H9 (cell line): ENCODE measurements around the gene ABCA4. TPM values are rescaled to one million over a fixed set of nuclear protein-coding genes. Genes with fewer than 3 reads are reported as not detected.

Source experiments
- DNase-seq: peaks from one replicate; pipeline ENCODE4 v3.0.0-alpha.2; 2017
- H2AFZ ChIP-seq: one replicate; pipeline ENCODE4 v1.6.1; 2013; ENCODE audit warnings: mild to moderate bottlenecking, low read length, control low read depth, moderate library complexity
- H2AK5ac ChIP-seq: 2 replicates; pipeline ENCODE4 v1.6.1; 2013; ENCODE audit warnings: low read length, control low read depth, mixed read lengths; ENCODE audit not compliant: insufficient read length
- H2BK120ac ChIP-seq: one replicate; pipeline ENCODE4 v1.6.1; 2013; ENCODE audit warnings: low read depth, mild to moderate bottlenecking, low read length, control low read depth, inconsistent platforms; ENCODE audit not compliant: poor library complexity, severe bottlenecking
- H2BK12ac ChIP-seq: 2 replicates; pipeline ENCODE4 v1.6.1; 2013; ENCODE audit warnings: low read length, control low read depth, mixed read lengths, low read depth; ENCODE audit not compliant: insufficient read length
- H2BK15ac ChIP-seq: 2 replicates; pipeline ENCODE4 v1.6.1; 2013; ENCODE audit warnings: low read depth, low read length, control low read depth
- H2BK20ac ChIP-seq: one replicate; pipeline ENCODE4 v1.6.1; 2013; ENCODE audit warnings: low read depth, mild to moderate bottlenecking, low read length, control low read depth, inconsistent platforms; ENCODE audit not compliant: poor library complexity, severe bottlenecking
- H2BK5ac ChIP-seq: 2 replicates; pipeline ENCODE4 v1.6.1; 2013; ENCODE audit warnings: low read length, control low read depth, mixed read lengths; ENCODE audit not compliant: insufficient read length
- H3K14ac ChIP-seq: 2 replicates; pipeline ENCODE4 v1.6.1; 2013; ENCODE audit warnings: low read length, control low read depth; ENCODE audit not compliant: insufficient read depth
- H3K18ac ChIP-seq: 2 replicates; pipeline ENCODE4 v1.6.1; 2013; ENCODE audit warnings: low read depth, mild to moderate bottlenecking, mixed read lengths, low read length, control low read depth; ENCODE audit not compliant: insufficient read length
- H3K23ac ChIP-seq: 2 replicates; pipeline ENCODE4 v1.6.1; 2013; ENCODE audit warnings: low read length, control low read depth, mixed read lengths, low read depth; ENCODE audit not compliant: insufficient read length
- H3K23me2 ChIP-seq: 2 replicates; pipeline ENCODE4 v1.6.1; 2013; ENCODE audit warnings: low read depth, mild to moderate bottlenecking, mixed read lengths, low read length, control low read depth; ENCODE audit not compliant: insufficient read length, poor library complexity, severe bottlenecking
- H3K27ac ChIP-seq: 2 replicates; pipeline ENCODE4 v1.5.1; 2013; ENCODE audit warnings: low read length, control low read depth, mixed read lengths, low read depth; ENCODE audit not compliant: insufficient read length
- H3K27me3 ChIP-seq: 2 replicates; pipeline ENCODE4 v1.6.1; 2013; ENCODE audit warnings: low read length, control low read depth, inconsistent platforms; ENCODE audit not compliant: insufficient read depth
- H3K4ac ChIP-seq: 2 replicates; pipeline ENCODE4 v1.6.1; 2013; ENCODE audit warnings: low read depth, mild to moderate bottlenecking, control low read depth, inconsistent platforms, low read length, moderate library complexity
- H3K4me1 ChIP-seq: 2 replicates; pipeline ENCODE4 v1.6.1; 2013; ENCODE audit warnings: low read length, control low read depth, inconsistent platforms; ENCODE audit not compliant: insufficient read depth
- H3K4me2 ChIP-seq: 2 replicates; pipeline ENCODE4 v1.6.1; 2013; ENCODE audit warnings: low read length, control low read depth, mixed read lengths; ENCODE audit not compliant: insufficient read length, insufficient read depth
- H3K56ac ChIP-seq: 2 replicates; pipeline ENCODE4 v1.6.1; 2013; ENCODE audit warnings: low read depth, mild to moderate bottlenecking, mixed read lengths, low read length, control low read depth; ENCODE audit not compliant: insufficient read length
- H3K79me1 ChIP-seq: 2 replicates; pipeline ENCODE4 v1.6.1; 2013; ENCODE audit warnings: low read depth, mild to moderate bottlenecking, moderate library complexity, low read length, control low read depth, inconsistent platforms; ENCODE audit not compliant: insufficient read depth, poor library complexity, severe bottlenecking
- H3K79me2 ChIP-seq: 2 replicates; pipeline ENCODE4 v1.6.1; 2013; ENCODE audit warnings: low read length, control low read depth, inconsistent platforms; ENCODE audit not compliant: insufficient read depth
- H3K9ac ChIP-seq: 2 replicates; pipeline ENCODE4 v1.6.1; 2013; ENCODE audit warnings: low read length, control low read depth, mixed read lengths; ENCODE audit not compliant: insufficient read length; ENCODE audit errors: extremely low read depth
- H3K9me3 ChIP-seq: one replicate; pipeline ENCODE4 v1.6.1; 2013; ENCODE audit warnings: low read depth, low read length, inconsistent platforms; ENCODE audit not compliant: control insufficient read depth
- H3T11ph ChIP-seq: one replicate; pipeline ENCODE4 v1.6.1; 2013; ENCODE audit warnings: mild to moderate bottlenecking, low read length, control low read depth, inconsistent platforms
- H4K20me1 ChIP-seq: one replicate; pipeline ENCODE4 v1.6.1; 2013; ENCODE audit not compliant: control insufficient read depth, insufficient read length, insufficient read depth
- H4K5ac ChIP-seq: 2 replicates; pipeline ENCODE4 v1.6.1; 2013; ENCODE audit warnings: low read depth, mild to moderate bottlenecking, mixed read lengths, low read length, control low read depth; ENCODE audit not compliant: insufficient read length
- H4K8ac ChIP-seq: replicated peaks from 2 replicates; pipeline ENCODE4 v1.6.1; 2013; ENCODE audit warnings: low read length, control low read depth, mixed read lengths, low read depth; ENCODE audit not compliant: insufficient read length
- H4K91ac ChIP-seq: 2 replicates; pipeline ENCODE4 v1.6.1; 2013; ENCODE audit warnings: low read depth, mild to moderate bottlenecking, moderate library complexity, mixed read lengths, low read length, control low read depth; ENCODE audit not compliant: insufficient read length
- H3K27ac Mint-ChIP-seq, 3 experiments: 2 replicates in 2 of 3; 3 replicates in 1 of 3; pipeline ENCODE4 v1.8.0; 2020 to 2021; ENCODE audit warnings: mixed read lengths in 3 of 3, mild to moderate bottlenecking in 1 of 3, moderate library complexity in 1 of 3
- H3K27me3 Mint-ChIP-seq: 2 replicates; pipeline ENCODE4 v1.8.0; 2021; ENCODE audit warnings: low read depth, mild to moderate bottlenecking, moderate library complexity, mixed read lengths
- H3K36me3 Mint-ChIP-seq, 3 experiments: 2 replicates in 2 of 3; 3 replicates in 1 of 3; pipeline ENCODE4 v1.8.0; 2020 to 2021; ENCODE audit warnings: low read depth in 3 of 3, mixed read lengths in 3 of 3; ENCODE audit not compliant: insufficient read depth in 1 of 3
- H3K4me1 Mint-ChIP-seq, 2 experiments: 2 replicates each; pipeline ENCODE4 v1.8.0; 2020; ENCODE audit warnings: mixed read lengths in 2 of 2
- H3K4me3 Mint-ChIP-seq, 2 experiments: 2 replicates in 1 of 2; 3 replicates in 1 of 2; pipeline ENCODE4 v1.8.0; 2020 to 2021; ENCODE audit warnings: mild to moderate bottlenecking in 2 of 2, mixed read lengths in 2 of 2, moderate library complexity in 1 of 2
- H3K9me3 Mint-ChIP-seq, 2 experiments: 2 replicates in 1 of 2; 3 replicates in 1 of 2; pipeline ENCODE4 v1.8.0; 2020; ENCODE audit warnings: mild to moderate bottlenecking in 2 of 2, mixed read lengths in 2 of 2, moderate library complexity in 1 of 2
- CTCF ChIP-seq: fragments of 200-600 bp; sonication (generic); conservative IDR thresholded peaks from 3 replicates; pipeline ENCODE4 v1.8.0; 2021; ENCODE audit warnings: antibody characterized with exemption, mild to moderate bottlenecking
- WGBS: extraction: QIAGEN DNeasy Blood & Tissue Kit; methylation state at CpG from one replicate; pipeline ENCODE4 v1.1.7; 2013; ENCODE audit warnings: missing lambda C conversion rate, low lambda C conversion rate, mixed read lengths; ENCODE audit not compliant: insufficient read length; ENCODE audit errors: extremely low coverage; 5-methylcytosine and 5-hydroxymethylcytosine counted together
- total RNA-seq: library from RNA; stranded (reverse); gene quantifications from 2 replicates; pipeline ENCODE4 v1.2.1, GENCODE V29; 2021

ABCA4 gene
- total RNA-seq, 1 experiment from 2014 or later, result not detected

- Histone ChIP-seq H3K23me2 (no peaks in the 10 kb centered on the region), H3K56ac (no peak overlapping the region), H2BK5ac (no peak overlapping the region), H3K23ac (no peak overlapping the region), H2BK20ac (no peak overlapping the region), H2BK12ac (no peak overlapping the region), H3K9me3 (no peaks in the 10 kb centered on the region), H3K4me2 (no peak overlapping the region), H2AK5ac (no peak overlapping the region), H3T11ph (no peak overlapping the region), H3K27ac (no peak overlapping the region), H3K4me1 (peaks cover 9% of the 10 kb centered on the region), H3K14ac (no peak overlapping the region; the same call in 1 of the 2 replicates), H4K91ac (no peak overlapping the region), H3K4ac (no peak overlapping the region), H3K27me3 (no peaks in the 10 kb centered on the region), H4K20me1 (no peaks in the 10 kb centered on the region), H3K9ac (no peak overlapping the region), H2AFZ (no peak overlapping the region), H2BK120ac (no peak overlapping the region), H3K18ac (no peak overlapping the region), H3K79me1 (no peaks in the 10 kb centered on the region), H3K79me2 (no peaks in the 10 kb centered on the region), H2BK15ac (no peak overlapping the region), H4K8ac (no peak overlapping the region), H4K5ac (no peak overlapping the region)
- no peak for TF ChIP-seq CTCF
- Mint-ChIP-seq H3K27me3 (peaks cover 11% of the 10 kb centered on the region), H3K4me1 (peaks cover 25 to 33% of the 10 kb centered on the region in 2 experiments), H3K27ac (no peak overlapping the region), H3K36me3 (no peaks in the 10 kb centered on the region), H3K4me3 (no peak overlapping the region), H3K9me3 (no peaks in the 10 kb centered on the region)
- WGBS, result no CpG with 5 or more reads among the region's 18 CpGs
- no peak for DNase-seq
Observed at GRCh38 chr1:94098585-94099111, 22.3 kb downstream of the ABCA4 start.
